ENCODE results near the gene TMPO.
"Not testable (repeated sequence)": the region's sequence is repeated elsewhere in the genome, so short reads cannot be mapped to it uniquely, and the experiment has no call there.

The TMPO gene

GRCh38 chr12:98509063-98509462 is 6.3 kb upstream of the TMPO start:
- DNase-seq (ENCODE audit: low read depth in 3 of 3, low spot score in 1 of 3): no peak

- not testable (repeated sequence) for DNase-seq (ENCODE audit: low read depth in 3 of 3, low spot score in 1 of 3)
Measured at GRCh38 chr12:98511806-98512205, 3.6 kb upstream of the TMPO start.

GRCh38 chr12:98513379-98514322 is 1.7 kb upstream of the TMPO start:
- no peak for DNase-seq (ENCODE audit: low read depth in 3 of 3, low spot score in 1 of 3)

GRCh38 chr12:98514982-98515286 is 456 bp upstream of the TMPO start:
- no peak for DNase-seq (ENCODE audit: low read depth in 3 of 3, low spot score in 1 of 3)

DNA sequence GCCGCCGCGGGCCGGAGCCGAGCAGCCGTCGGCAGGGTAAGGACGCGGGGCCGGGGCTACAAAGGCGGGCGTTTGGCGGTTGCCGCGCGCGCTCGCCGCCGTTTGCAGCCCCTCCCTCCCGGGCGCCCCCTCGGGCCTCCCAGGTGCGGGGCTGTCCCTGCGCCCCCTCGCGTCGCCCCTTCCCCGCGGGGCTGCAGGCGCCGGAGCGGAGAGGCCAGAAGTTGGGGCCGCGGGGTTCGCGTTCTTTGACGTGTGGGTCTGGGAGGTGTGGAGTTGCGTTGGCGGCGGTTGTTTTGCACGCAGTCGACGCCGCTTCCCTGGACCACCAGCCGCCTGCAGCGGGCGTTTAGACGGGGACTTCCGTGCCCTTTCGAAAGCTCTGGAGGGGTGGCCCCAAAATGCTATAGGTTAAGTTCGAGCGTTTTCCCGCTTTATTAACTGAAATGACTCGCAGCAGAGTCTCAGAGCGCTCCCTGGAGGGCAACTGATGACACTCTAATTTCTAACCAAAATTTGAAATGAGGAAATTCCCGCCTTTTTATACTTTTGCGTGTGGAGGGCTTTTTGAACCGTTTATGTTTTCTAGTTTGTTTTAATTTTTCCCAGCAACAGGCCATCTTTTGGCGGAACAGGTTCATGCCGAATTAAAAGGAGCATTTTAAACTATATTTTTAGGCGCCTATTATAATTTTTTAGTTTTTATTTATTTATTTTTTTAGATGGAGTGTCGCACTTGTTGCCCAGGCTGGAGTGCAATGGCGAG is 902 bp downstream of the TMPO start:
- DNase-seq (ENCODE audit: low read depth in 3 of 3, low spot score in 1 of 3): peak; percentile 46 to 56 (median 52)

DNA sequence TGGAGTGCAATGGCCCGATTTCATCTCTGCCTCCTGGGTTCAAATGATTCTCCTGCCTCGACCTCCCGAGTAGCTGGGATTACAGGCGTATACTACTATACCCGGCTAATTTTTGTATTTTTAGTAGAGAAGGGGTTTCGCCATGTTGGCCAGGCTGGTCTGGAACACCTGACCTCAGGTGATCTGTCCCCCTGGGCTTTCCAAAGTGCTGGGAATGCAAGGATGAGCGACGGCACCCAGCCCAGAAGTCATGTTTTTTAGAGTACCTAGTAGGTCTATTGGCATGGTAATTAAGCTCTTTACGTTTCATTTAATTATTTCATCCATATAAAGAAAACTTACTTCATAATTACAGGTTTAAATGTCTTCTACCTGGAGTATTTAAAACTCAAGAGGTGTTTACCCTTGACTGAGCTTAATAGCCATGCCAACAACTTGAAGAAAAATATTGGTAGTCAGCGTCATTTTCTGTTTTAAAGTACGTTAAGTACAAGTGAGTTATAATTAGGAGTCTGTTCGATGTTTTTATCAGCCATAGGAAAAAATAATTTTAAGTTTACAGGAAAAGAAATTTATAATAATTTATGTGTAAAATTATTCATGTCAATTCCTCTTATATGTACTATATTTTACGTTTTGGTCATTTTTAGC is 4.0 kb downstream of the TMPO start:
- no peak for DNase-seq (ENCODE audit: low read depth in 3 of 3, low spot score in 1 of 3)

GRCh38 chr12:98530068-98530467 is 14.7 kb downstream of the TMPO start:
- DNase-seq (ENCODE audit: low read depth in 3 of 3, low spot score in 1 of 3): no peak

GRCh38 chr12:98532687-98533304 is 17.4 kb downstream of the TMPO start:
- DNase-seq (ENCODE audit: low read depth in 3 of 3, low spot score in 1 of 3): no peak

DNA sequence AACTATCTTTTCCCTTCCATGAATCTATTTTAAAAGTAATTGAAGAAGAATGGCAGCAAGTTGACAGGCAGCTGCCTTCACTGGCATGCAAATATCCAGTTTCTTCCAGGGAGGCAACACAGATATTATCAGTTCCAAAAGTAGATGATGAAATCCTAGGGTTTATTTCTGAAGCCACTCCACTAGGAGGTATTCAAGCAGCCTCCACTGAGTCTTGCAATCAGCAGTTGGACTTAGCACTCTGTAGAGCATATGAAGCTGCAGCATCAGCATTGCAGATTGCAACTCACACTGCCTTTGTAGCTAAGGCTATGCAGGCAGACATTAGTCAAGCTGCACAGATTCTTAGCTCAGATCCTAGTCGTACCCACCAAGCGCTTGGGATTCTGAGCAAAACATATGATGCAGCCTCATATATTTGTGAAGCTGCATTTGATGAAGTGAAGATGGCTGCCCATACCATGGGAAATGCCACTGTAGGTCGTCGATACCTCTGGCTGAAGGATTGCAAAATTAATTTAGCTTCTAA is 18.4 kb downstream of the TMPO start:
- no peak for DNase-seq (ENCODE audit: low read depth in 3 of 3, low spot score in 1 of 3)

- no peak for DNase-seq (ENCODE audit: low read depth in 3 of 3, low spot score in 1 of 3)
Measured at GRCh38 chr12:98538031-98538430, 22.6 kb downstream of the TMPO start.

DNA sequence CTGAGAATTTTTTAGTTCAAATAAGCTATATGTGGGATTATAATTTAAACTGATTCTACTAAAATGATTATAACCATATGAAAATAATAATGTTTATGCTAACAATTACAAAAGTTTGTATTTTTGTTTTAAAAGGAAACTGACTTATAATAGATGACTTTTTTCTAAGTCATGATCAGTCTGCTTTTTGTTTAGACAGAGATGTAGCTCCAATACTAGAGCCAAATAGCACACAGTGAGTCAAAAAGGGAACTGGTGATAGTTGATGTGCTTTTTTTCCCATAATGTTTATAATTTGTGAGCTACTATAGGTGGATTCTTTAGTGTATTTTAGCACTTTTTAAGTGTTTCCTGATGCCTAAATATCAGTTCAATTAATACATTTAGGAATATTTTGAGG is 28.3 kb downstream of the TMPO start:
- no peak for DNase-seq (ENCODE audit: low read depth in 3 of 3, low spot score in 1 of 3)

- no peak for DNase-seq (ENCODE audit: low read depth in 3 of 3, low spot score in 1 of 3)
Measured at GRCh38 chr12:98544751-98545150, 29.4 kb downstream of the TMPO start.

- no peak for DNase-seq (ENCODE audit: low read depth in 3 of 3, low spot score in 1 of 3)
Measured at GRCh38 chr12:98549371-98550110, 34.2 kb downstream of the TMPO start.

- DNase-seq (ENCODE audit: low read depth in 3 of 3, low spot score in 1 of 3): no peak
Measured at GRCh38 chr12:98551787-98552186, 36.4 kb downstream of the TMPO start.

DNA sequence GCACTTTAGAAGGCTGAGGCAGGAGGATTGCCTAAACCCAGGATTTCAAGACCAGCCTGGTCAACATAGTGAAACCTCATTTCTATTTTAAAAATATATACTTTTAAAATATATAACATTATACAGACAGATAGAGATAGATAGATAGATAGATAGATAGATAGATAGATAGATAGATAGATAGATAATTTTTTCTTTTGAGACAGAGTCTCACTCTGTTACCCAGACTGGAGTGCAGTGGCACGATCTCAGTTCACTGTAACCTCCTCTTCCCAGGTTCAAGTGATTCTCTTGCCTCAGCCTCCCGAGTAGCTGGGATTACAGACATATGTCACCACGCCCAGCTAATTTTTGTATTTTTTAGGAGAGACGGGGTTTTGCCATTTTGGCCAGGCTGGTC is 42.7 kb downstream of the TMPO start:
- not testable (repeated sequence) for DNase-seq (ENCODE audit: low read depth in 3 of 3, low spot score in 1 of 3)

DNA sequence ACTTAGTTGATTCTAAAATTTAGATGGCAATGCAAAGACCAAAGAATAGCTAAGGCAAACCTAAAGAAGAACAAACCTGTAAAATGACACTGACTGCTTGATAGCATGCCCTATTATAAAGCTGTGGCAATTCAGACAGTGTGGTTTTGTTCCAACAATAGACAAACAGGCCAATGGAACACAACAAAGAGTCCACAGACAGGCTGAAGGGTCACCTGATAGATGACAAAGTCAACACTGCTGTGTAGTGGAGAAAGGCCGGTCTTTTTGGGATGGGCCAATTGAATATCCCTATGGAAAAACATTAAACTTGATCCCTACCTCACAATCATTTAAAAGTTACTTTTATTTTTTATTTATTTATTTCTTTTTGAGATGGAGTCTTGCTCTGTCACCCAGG is 44.3 kb downstream of the TMPO start:
- DNase-seq (ENCODE audit: low read depth in 3 of 3, low spot score in 1 of 3): no peak

DNA sequence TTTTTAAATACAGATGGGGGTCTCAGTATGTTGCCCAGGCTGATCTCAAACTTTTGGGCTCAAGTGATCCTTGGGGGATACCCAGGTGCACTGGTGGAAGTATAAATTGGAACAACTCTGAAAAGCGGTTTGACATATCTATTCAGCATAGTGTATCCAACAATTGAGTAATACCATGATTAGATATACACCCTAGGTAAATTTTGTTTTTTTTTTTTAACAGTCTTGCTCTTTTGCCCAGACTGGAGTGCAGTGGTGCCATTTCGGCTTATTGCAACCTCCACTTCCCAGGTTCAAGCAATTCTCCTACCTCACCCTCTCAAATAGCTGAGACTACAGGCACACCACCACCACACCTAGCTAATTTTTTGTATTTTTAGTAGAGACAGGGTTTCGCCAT is 46.5 kb downstream of the TMPO start:
- no peak for DNase-seq (ENCODE audit: low read depth in 3 of 3, low spot score in 1 of 3)

- DNase-seq (ENCODE audit: low read depth in 3 of 3, low spot score in 1 of 3): no peak
Measured at GRCh38 chr12:98572010-98572409, 56.6 kb downstream of the TMPO start.

- no peak for DNase-seq (ENCODE audit: low read depth in 3 of 3, low spot score in 1 of 3)
Measured at GRCh38 chr12:98574110-98574509, 58.7 kb downstream of the TMPO start.

- no peak for DNase-seq (ENCODE audit: low read depth in 3 of 3, low spot score in 1 of 3)
Measured at GRCh38 chr12:98575013-98575412, 59.6 kb downstream of the TMPO start.

GRCh38 chr12:98576795-98577194 is 61.4 kb downstream of the TMPO start:
- not testable (repeated sequence) for DNase-seq (ENCODE audit: low read depth in 3 of 3, low spot score in 1 of 3)
